Myocyte (in vitro differentiated cells): ENCODE results near the gene GNPDA2. TPM values are rescaled to one million over a fixed set of nuclear protein-coding genes. Genes with fewer than 3 reads are reported as not detected.

Source experiments
- DNase-seq: peaks from one replicate; pipeline ENCODE4 v3.0.0-alpha.2; 2012; ENCODE audit warnings: low read depth
- total RNA-seq: library from RNA; depleted of rRNA; stranded (reverse); fragments of >200 nt; gene quantifications from 2 replicates; pipeline ENCODE4 v1.2.3, GENCODE V29; 2014

GNPDA2 gene
- total RNA-seq, 1 donor from 2014 or later = 17.0 TPM

DNA sequence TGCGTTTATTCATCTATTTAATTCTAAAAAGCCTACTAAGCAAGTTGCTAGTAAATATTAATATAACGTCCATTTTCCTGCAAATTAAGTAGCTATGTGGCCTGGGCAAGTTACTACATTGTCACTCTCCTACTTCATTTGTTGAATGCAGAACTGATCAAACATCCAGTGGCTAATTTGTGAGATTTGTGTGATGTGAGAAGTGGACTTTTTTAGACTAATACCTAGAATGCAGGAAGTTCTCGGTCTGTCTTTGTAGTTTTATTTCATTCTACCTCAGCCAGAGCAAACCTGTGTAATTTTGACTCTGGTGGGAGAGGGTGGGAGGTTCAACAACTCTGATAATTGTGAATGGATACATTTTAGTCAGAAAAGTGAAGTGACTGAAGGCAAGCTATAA lies 47.3 kb downstream of the GNPDA2 start:
- DNase-seq = no peak

DNA sequence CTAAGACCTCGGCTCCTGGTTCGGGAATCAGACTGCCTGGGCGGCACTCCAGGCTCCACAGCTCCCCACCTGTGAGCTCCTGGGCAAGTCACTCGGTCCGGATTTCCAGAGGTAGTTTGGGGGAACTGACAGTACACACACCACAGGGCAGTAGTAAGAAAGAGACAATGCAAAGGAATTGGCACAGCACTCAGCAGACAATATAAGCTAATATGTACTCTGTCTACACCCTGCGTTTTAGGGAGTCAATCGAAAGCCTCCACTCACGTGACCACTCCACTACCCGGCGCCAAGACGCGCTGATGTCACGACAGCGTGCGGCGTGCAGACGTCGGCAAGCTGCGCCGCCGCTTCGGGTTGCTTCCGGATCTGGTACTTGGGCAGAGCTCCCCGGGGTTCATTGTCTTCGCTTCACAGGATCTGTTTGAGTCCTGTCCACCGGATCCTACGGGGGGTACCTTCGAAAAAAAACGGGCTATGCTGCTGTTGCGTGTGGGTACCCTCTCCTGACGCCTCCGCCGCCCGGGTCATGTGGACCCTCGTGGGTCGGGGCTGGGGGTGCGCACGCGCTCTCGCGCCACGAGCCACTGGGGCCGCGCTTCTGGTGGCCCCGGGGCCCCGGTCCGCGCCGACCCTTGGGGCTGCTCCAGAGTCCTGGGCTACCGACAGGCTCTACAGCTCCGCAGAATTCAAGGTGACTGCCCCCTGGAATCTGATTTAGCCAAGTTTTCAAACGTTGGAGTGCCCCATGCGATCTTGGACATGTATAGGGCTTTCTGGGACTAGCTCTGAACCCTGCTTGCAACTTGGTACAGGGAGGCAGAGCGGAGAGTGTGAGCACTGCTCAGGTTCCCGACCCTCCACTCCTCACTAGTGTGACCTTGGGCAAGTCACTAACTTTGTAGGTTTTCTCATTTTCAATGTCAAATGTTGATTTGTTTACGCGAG lies 48.0 kb downstream of the GNPDA2 start, which contains the start of gene GUF1:
Gene GUF1, plus strand, starts transcription at position 327 of the 948 bp plus-strand sequence. Its CDS starts 203 bp downstream, at position 530.
- peak; percentile 93 for DNase-seq

DNA sequence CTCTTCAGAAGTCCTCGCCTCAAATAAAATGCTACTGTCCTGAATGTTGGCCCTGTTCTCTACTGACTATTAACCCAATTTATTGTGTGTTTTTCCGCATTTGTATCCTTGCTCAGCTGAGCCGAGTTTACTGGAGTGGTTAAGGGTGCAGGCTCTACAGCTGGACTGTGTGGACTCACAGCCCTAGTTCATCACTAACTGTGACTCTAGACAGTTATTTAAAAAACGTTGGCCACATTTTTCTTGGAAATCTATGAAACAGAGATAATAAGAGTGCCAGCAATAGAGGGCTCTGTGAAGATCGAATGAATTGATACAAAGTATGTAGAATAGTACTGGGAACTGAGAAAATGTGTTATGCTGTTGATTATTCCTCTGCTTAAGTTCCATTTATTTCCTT lies 51.0 kb downstream of the GNPDA2 start:
- DNase-seq = no peak

DNA sequence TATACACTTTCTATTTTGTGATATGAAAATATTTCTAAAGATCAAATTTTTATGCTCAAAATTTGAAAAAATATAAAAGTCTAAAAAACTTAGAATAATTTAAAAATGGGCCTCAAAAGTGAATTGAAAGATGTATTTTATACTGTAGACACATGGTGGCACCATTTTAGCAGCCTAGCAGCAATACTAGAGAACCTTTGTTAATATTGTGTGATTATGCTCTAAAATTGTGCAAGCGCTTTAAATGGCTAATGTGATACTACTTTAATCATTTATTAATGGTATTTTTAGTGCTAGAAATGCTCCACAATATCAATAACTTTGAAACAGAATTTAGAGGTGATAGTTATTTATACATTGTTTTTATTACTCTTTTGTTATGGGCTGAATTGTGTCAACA lies 51.9 kb downstream of the GNPDA2 start:
- no peak for DNase-seq

DNA sequence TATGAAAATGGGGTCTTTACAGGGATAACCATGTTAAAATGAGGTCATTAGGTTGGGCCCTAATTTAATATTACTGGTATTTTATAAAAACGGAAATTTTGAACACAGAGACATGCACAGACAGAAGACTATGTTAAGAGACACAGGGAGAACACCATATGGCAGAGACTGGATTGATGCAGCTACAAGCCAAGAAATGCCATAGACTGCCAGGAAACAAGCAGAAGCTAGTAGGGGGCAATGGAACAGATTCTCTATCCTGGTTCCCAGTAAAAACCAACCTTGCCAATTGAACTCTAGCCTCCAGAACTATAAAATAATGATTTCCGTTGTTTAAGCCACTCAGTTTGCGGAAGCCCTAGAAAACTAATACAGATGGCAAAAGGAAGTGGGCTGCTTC lies 54.7 kb downstream of the GNPDA2 start:
- DNase-seq = no peak

DNA sequence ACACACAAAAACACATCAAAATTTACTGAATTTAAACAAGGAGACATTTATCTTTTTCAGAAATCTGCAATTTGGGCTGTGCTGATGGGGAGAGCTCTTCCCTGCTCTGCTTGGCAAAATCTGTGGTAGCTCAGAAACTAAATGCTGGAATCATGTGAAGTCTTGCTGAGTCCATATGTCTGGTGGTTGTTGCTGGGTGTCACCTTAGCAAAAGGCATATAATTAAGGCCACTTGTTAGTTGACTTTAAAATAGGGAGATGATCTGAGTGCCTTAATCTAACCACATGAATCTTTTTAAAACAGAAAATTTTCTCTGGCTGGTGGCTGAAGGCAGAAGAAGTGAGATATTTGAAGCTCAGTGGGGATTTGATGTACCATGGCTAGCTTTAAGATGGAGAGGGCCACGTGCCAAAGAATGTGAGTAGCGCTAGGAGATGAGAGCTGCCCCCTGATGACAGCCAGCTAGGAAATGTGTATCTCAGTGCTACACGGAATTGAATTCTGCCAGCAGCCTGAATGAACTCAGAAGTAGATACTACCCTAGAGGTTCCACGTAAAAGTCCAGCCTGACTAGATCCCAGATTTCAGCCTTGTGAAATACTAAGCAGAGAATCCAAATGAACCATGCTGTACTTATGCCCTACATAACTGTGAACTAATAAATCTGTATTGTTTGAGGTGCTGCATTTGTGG lies 55.7 kb downstream of the GNPDA2 start:
- no peak for DNase-seq

DNA sequence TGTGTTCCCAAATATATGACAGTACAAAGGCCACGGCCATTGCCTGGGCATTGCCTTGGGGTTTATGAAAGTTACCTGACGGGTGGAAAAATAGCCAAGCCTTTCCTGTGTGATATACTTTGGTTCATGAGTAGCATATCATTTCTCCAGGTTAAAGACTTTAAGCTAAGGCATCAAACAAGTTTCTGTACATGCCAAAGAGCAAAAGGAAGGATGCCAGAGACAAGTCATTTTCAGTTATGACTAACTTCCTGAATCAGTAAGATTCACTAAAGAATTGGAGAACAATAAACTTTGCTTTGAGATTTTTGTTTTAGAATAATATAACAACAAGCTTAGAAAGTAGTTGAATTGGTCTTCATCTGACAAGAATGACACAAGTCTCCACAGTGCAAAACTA lies 57.8 kb downstream of the GNPDA2 start:
- no peak for DNase-seq

DNA sequence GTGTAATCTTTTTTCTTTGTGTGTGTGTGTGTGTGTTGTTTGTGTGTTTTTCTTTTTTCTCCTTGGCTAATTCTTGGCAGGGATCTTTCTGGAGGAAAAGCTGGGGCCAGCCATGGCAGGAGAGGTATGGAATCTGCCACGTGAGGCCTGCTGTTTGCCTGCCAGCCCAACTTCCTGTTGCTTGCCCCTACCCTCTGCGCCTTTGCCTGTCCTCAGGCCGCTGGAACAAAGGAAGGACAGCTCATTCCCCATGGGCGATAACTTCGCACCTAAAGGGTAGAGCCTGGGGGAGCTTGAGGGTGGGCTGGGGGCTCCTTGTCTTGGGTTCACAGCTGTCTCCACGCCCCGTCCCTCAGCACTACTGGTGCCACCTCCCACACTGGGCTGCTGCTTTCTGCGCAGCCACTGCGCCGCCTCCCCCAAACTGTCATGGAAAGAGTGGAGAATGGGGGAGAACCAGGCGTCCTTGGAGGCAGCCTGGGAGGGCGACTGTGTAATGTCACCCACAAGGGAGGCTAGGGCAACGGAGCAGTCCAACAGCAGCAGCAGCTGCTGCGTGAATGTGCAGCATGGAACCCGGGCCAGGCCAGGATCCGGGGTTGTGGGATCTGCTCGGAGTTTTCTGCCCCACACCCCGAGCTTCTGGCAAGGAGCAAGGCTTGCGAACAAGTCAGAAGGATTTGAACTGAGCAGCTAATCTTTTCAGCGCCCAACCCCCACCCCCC lies 62.7 kb downstream of the GNPDA2 start:
- DNase-seq = no peak

DNA sequence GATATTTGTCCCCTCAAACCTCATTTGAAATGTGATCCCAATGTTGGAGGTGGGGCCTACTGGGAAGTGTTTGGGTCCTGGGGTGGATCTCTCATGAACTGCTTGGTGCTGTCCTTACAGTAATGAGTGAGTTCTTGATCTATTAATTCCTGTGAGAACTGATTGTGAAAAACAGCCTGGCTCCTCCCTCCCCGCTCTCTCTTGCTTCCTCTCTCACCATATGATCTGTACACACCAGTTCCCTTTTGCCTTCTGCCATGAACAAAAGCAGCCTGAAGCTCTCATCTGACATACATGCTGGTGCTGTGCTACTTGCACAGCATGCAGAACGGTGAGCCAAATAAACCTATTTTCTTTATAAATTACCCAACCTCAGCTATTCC lies 63.7 kb downstream of the GNPDA2 start:
- no peak for DNase-seq

DNA sequence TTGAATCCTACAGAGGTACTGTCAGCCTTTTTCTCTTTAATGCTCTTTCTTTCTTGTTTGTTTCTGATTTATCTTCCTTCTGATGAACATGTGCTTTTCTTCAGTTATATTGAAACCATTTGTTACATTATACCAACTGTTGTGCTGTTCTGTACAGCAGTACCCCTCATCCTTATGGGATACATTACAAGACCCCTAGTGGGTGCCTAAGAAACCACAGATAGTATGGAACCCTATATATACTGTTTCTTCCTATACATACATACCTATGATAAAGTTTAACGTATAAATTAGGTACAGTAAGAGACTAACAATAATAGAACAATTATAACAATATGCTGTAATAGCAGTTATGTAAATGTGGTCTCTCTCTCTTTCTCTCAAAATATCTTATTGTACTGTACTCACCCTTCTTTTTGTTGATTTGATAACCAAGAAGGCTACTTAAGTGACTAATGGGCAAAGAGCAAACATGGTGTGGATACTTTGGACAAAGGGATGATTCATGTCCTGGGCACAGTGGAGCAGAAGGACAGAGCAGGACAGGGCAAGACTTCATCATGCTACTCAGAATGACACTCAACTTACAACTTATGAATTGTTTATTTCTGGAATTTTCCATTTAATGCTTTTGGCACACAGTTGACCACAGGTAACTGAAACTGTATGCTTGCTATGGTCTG lies 64.3 kb downstream of the GNPDA2 start:
- DNase-seq = peak; percentile 6

DNA sequence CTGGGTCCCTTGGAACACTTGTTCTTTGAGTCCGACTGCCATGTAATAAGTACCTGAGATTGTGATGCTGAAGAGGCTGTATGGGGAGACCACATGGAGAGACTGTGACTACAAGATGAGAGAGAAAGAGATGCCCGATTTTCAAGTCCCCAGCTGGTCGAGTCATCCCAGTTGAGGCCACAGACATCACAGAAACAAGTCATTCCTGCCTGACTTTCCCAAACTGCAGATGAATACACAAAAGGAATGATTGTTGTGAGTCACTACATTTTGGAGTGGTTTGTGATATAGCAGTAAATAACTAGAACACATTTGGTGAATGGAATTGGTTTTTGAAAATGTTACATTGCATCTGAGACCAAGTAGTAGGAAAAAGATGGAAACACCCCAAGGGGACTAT lies 66.0 kb downstream of the GNPDA2 start:
- DNase-seq = no peak

DNA sequence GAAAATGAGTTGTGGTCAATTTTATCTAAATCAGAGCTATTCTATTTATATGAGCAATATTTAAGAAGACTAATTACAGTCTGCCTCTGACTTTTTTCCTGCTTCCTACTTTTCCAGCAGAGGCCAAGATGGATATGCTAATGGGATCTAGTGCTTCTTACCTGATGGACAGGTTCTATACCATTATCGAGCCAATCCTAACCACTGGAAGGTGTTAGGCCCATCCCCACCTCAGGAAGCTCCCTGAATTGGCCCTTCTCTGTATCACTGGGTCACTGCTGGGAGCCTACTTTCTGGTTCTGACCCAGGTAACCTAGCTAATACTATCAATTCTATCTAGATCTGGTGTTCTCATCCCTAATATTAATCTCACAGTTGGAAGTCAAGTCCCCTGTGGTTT lies 74.4 kb downstream of the GNPDA2 start:
- DNase-seq = no peak

Other genes starting within 250 kb of the GNPDA2 start
- 4.9 and 5.8 TPM in 2 replicates for gene YIPF7, start 74.9 kb downstream of the GNPDA2 start, total RNA-seq
- 24.0 and 25.9 TPM in 2 replicates for gene GUF1, start 48.1 kb downstream of the GNPDA2 start, total RNA-seq